C4-2B (cell line): ENCODE measurements around the gene NUDT22.

Source experiments
- ZFX ChIP-seq: fragments of 450-650 bp; IDR thresholded peaks from 2 replicates; pipeline ENCODE4 v1.6.1; 2017
- TF ChIP-seq, protein P1 (sequence below): fragments of 450-650 bp; conservative IDR thresholded peaks from 2 replicates; pipeline ENCODE4 v1.5.1; 2017; ENCODE audit warnings: mild to moderate bottlenecking

DNA sequence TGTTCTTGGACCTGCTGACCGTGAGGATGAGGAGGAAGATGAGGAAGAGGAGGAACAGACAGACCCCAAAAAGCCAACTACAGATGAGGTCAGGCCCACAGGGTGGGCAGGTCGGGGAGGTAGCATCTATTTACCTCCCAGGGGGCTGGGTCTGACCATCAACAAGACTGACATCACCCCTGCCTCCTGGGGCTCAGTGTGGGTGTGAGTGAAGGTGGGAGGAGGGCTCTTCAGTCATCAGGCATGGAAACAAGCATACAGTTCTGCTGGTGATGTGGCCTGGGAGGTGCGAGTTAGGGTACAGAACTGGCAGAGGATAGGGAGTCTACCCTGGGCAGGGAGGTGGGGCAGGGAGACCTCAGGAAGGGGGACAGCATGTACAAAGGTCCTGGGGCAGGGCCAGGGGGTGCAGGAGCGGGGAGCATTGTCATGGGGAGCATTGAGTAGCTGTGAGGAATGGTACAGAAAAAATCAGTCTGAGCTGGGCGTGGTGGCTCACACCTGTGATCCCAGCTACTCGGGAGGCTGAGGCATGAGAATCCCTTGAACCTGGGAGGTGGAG is 34.2 kb downstream of the NUDT22 start:
- TF ChIP-seq, protein P1, sequence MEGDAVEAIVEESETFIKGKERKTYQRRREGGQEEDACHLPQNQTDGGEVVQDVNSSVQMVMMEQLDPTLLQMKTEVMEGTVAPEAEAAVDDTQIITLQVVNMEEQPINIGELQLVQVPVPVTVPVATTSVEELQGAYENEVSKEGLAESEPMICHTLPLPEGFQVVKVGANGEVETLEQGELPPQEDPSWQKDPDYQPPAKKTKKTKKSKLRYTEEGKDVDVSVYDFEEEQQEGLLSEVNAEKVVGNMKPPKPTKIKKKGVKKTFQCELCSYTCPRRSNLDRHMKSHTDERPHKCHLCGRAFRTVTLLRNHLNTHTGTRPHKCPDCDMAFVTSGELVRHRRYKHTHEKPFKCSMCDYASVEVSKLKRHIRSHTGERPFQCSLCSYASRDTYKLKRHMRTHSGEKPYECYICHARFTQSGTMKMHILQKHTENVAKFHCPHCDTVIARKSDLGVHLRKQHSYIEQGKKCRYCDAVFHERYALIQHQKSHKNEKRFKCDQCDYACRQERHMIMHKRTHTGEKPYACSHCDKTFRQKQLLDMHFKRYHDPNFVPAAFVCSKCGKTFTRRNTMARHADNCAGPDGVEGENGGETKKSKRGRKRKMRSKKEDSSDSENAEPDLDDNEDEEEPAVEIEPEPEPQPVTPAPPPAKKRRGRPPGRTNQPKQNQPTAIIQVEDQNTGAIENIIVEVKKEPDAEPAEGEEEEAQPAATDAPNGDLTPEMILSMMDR: no peak
- no peak for TF ChIP-seq ZFX
